WTC11 (cell line): ENCODE results near the gene CDH6. TPM values are rescaled to one million over a fixed set of nuclear protein-coding genes. Genes with fewer than 3 reads are reported as not detected.
A peak's percentile ranks its signal among the peaks of the same experiment; 100 is the strongest.

ENCODE experiments used
- ATAC-seq: fragments of 200-7000 bp; cut with Tn5 transposase; 2 replicates; pipeline ENCODE4 v1.10.0; 2021; ENCODE audit warnings: mild to moderate bottlenecking, moderate library complexity
- CTCF ChIA-PET: fragments of 300-600 bp; sonication (Branson Sonifier 250); formaldehyde crosslinking; loops from one replicate; lab custom pipeline; 2021; ENCODE audit warnings: antibody characterized with exemption; lab: Charles Lee
- POLR2A ChIA-PET: fragments of 350-600 bp; sonication (Branson Sonifier 250); formaldehyde crosslinking; loops from one replicate; lab custom pipeline; 2021; ENCODE audit warnings: antibody characterized with exemption; lab: Charles Lee
- DNase-seq: peaks from one replicate; pipeline ENCODE4 v3.0.0; 2021; ENCODE audit warnings: low spot score
- H3K27ac Mint-ChIP-seq: 2 replicates; pipeline ENCODE4 v1.8.0; 2021; ENCODE audit warnings: mixed read lengths
- H3K27me3 Mint-ChIP-seq: 2 replicates; pipeline ENCODE4 v1.8.0; 2021; ENCODE audit warnings: low read depth, mild to moderate bottlenecking, moderate library complexity, mixed read lengths
- H3K36me3 Mint-ChIP-seq: 2 replicates; pipeline ENCODE4 v1.8.0; 2021; ENCODE audit warnings: mixed read lengths
- H3K4me1 Mint-ChIP-seq: 2 replicates; pipeline ENCODE4 v1.8.0; 2022; ENCODE audit warnings: mixed read lengths
- H3K4me3 Mint-ChIP-seq: 2 replicates; pipeline ENCODE4 v1.8.0; 2021; ENCODE audit warnings: mild to moderate bottlenecking, moderate library complexity, mixed read lengths
- H3K9me3 Mint-ChIP-seq: 2 replicates; pipeline ENCODE4 v1.8.0; 2021; ENCODE audit warnings: mixed read lengths
- ARID4B ChIP-seq: sonication (generic); formaldehyde crosslinking; IDR thresholded peaks from 2 replicates; pipeline ENCODE4 v1.8.0; 2023; ENCODE audit warnings: missing genetic modification reagents, mild to moderate bottlenecking, borderline replicate concordance
- ELF4 ChIP-seq: sonication (generic); formaldehyde crosslinking; IDR thresholded peaks from 2 replicates; pipeline ENCODE4 v1.8.1; 2022; ENCODE audit warnings: low read depth, mild to moderate bottlenecking, moderate library complexity, missing genetic modification reagents
- ETV6 ChIP-seq: sonication (generic); formaldehyde crosslinking; IDR thresholded peaks from 2 replicates; pipeline ENCODE4 v1.8.1; 2022; ENCODE audit warnings: mild to moderate bottlenecking, missing genetic modification reagents
- FOXK1 ChIP-seq: sonication (generic); formaldehyde crosslinking; IDR thresholded peaks from 2 replicates; pipeline ENCODE4 v1.8.0; 2022; ENCODE audit warnings: mild to moderate bottlenecking, moderate library complexity, missing genetic modification reagents
- HMGA2 ChIP-seq: fragments of 250-450 bp; sonication (Bioruptor Pico); IDR thresholded peaks from 2 replicates; pipeline ENCODE4 v1.4.0; 2021; ENCODE audit warnings: mild to moderate bottlenecking, moderate library complexity
- IRF2 ChIP-seq: sonication (generic); formaldehyde crosslinking; IDR thresholded peaks from 2 replicates; pipeline ENCODE4 v1.8.0; 2022; ENCODE audit warnings: low read depth, missing genetic modification reagents, borderline replicate concordance
- NFATC4 ChIP-seq: fragments of 250-450 bp; sonication (Bioruptor Pico); IDR thresholded peaks from 2 replicates; pipeline ENCODE4 v1.9.0; 2021; ENCODE audit warnings: mild to moderate bottlenecking
- OVOL2 ChIP-seq: fragments of 250-450 bp; sonication (Bioruptor Pico); IDR thresholded peaks from 2 replicates; pipeline ENCODE4 v1.9.0; 2021; ENCODE audit warnings: mild to moderate bottlenecking, borderline replicate concordance
- SOX15 ChIP-seq: fragments of 250-450 bp; sonication (Bioruptor Pico); IDR thresholded peaks from 2 replicates; pipeline ENCODE4 v1.9.0; 2021; ENCODE audit warnings: mild to moderate bottlenecking
- TEAD4 ChIP-seq: sonication (generic); formaldehyde crosslinking; IDR thresholded peaks from 2 replicates; pipeline ENCODE4 v1.8.0; 2022; ENCODE audit warnings: mild to moderate bottlenecking, missing genetic modification reagents
- USF2 ChIP-seq: sonication (generic); formaldehyde crosslinking; IDR thresholded peaks from 2 replicates; pipeline ENCODE4 v1.8.1; 2023; ENCODE audit warnings: mild to moderate bottlenecking, missing genetic modification reagents, moderate library complexity
- ZNF121 ChIP-seq: sonication (generic); formaldehyde crosslinking; IDR thresholded peaks from 2 replicates; pipeline ENCODE4 v1.8.0; 2023; ENCODE audit warnings: missing genetic modification reagents
- ZNF396 ChIP-seq: fragments of 250-450 bp; sonication (Bioruptor Pico); IDR thresholded peaks from 2 replicates; pipeline ENCODE4 v1.8.0; 2021; ENCODE audit warnings: mild to moderate bottlenecking, moderate library complexity, borderline replicate concordance
- ZNF532 ChIP-seq: fragments of 250-450 bp; sonication (Bioruptor Pico); IDR thresholded peaks from 2 replicates; pipeline ENCODE4 v1.9.0; 2021; ENCODE audit warnings: mild to moderate bottlenecking, borderline replicate concordance
- ZNF671 ChIP-seq: fragments of 250-450 bp; sonication (Bioruptor Pico); IDR thresholded peaks from 2 replicates; pipeline ENCODE4 v1.8.0; 2021; ENCODE audit warnings: mild to moderate bottlenecking
- total RNA-seq: library from RNA; stranded (reverse); gene quantifications from 3 replicates; pipeline ENCODE4 v1.2.3, GENCODE V29; 2021
- TF ChIP-seq, protein P1 (sequence below): sonication (generic); formaldehyde crosslinking; IDR thresholded peaks from 2 replicates; pipeline ENCODE4 v1.8.0; 2022; ENCODE audit warnings: mild to moderate bottlenecking, missing genetic modification reagents
- TF ChIP-seq, protein P2 (sequence below): fragments of 250-450 bp; sonication (Bioruptor Pico); conservative IDR thresholded peaks from 2 replicates; pipeline ENCODE4 v1.9.0; 2021; ENCODE audit warnings: mild to moderate bottlenecking
- TF ChIP-seq, protein P3 (sequence below): fragments of 200-600 bp; IDR thresholded peaks from 2 replicates; pipeline ENCODE4 v1.8.0; 2022; ENCODE audit warnings: antibody characterized with exemption

CDH6 gene
- total RNA-seq, 1 experiment from 2014 or later = 2.6 TPM

- Mint-ChIP-seq H3K27me3 (peaks cover 12% of the 10 kb centered on the region), H3K27ac (no peak overlapping the region), H3K9me3 (no peaks in the 10 kb centered on the region), H3K36me3 (no peaks in the 10 kb centered on the region), H3K4me1 (peaks cover 1% of the 10 kb centered on the region), H3K4me3 (no peak overlapping the region)
- DNase-seq = no peak
- CTCF ChIA-PET = interaction anchor here (0.6 to 1.9 kb wide), 14 partner anchors 24 to 499 kb away, joined by 3 to 7 read pairs (median 4); no protein-coding TSS in a partner anchor
- POLR2A ChIA-PET = no interaction called here
- no peak for TF ChIP-seq FOXK1 (CRISPR knock-in tag)
- no peak for TF ChIP-seq NFATC4 (CRISPR knock-in tag)
- no peak for TF ChIP-seq ZNF396
- no peak for TF ChIP-seq HMGA2
- TF ChIP-seq USF2 (CRISPR knock-in tag) = no peak
- TF ChIP-seq TEAD4 (CRISPR knock-in tag) = no peak
- no peak for TF ChIP-seq ARID4B (CRISPR knock-in tag)
- no peak for TF ChIP-seq ZNF532 (CRISPR knock-in tag)
- TF ChIP-seq ETV6 (CRISPR knock-in tag) = no peak
- TF ChIP-seq IRF2 (CRISPR knock-in tag) = no peak
- TF ChIP-seq, protein P1, sequence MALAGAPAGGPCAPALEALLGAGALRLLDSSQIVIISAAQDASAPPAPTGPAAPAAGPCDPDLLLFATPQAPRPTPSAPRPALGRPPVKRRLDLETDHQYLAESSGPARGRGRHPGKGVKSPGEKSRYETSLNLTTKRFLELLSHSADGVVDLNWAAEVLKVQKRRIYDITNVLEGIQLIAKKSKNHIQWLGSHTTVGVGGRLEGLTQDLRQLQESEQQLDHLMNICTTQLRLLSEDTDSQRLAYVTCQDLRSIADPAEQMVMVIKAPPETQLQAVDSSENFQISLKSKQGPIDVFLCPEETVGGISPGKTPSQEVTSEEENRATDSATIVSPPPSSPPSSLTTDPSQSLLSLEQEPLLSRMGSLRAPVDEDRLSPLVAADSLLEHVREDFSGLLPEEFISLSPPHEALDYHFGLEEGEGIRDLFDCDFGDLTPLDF = no peak
- no peak for ATAC-seq
Observed at GRCh38 chr5:31187591-31187990, 5.9 kb upstream of the CDH6 start.

- Mint-ChIP-seq H3K27me3 (peaks cover 55% of the 10 kb centered on the region), H3K36me3 (no peaks in the 10 kb centered on the region), H3K9me3 (no peaks in the 10 kb centered on the region), H3K27ac (no peak overlapping the region), H3K4me3 (peak overlapping the region; percentile 73; the same call in 1 of the 2 replicates), H3K4me1 (peaks cover 31% of the 10 kb centered on the region)
- no peak for DNase-seq
- ATAC-seq = no peak
- CTCF ChIA-PET = interaction anchor here (0.5 to 2.2 kb wide), 3 partner anchors 23 to 78 kb away, joined by 3 to 11 read pairs (median 3); no protein-coding TSS in a partner anchor
- POLR2A ChIA-PET = no interaction called here
- TF ChIP-seq ELF4 (CRISPR knock-in tag) (no peak), NFATC4 (CRISPR knock-in tag) (no peak), SOX15 (CRISPR knock-in tag) (no peak), ZNF121 (CRISPR knock-in tag) (no peak), ZNF671 (no peak), HMGA2 (no peak), OVOL2 (CRISPR knock-in tag) (no peak)
- TF ChIP-seq, protein P2, sequence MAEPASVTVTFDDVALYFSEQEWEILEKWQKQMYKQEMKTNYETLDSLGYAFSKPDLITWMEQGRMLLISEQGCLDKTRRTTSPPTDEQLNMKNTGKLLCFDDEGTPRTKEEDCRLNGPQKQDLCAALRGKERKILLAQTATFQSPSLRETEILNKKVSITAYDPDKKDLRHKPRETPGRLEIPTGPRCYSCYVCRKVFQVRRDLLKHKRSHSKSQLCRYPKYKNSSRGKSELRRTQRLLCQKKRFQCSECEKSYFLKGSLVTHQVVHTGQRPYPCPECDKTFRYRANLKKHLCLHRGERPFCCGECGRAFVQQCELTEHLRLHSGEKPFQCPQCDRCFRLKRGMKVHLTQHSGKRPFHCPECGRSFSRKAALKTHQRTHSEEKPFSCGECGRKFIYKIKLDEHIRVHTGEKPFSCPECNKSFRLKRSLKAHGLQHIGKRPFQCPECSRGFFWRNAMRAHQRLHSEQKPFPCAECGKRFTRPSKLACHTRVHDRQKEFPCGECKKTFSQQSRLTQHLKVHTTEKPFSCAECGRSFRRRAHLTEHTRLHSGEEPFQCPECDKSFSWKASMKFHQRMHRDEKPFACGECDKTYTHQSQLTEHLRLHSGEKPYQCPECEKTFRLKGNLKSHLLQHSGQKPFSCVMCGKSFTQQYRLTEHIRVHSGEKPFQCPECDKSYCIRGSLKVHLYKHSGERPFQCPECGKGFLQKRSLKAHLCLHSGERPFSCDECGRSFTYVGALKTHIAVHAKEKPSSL (CRISPR knock-in tag) = no peak
- TF ChIP-seq, protein P3, sequence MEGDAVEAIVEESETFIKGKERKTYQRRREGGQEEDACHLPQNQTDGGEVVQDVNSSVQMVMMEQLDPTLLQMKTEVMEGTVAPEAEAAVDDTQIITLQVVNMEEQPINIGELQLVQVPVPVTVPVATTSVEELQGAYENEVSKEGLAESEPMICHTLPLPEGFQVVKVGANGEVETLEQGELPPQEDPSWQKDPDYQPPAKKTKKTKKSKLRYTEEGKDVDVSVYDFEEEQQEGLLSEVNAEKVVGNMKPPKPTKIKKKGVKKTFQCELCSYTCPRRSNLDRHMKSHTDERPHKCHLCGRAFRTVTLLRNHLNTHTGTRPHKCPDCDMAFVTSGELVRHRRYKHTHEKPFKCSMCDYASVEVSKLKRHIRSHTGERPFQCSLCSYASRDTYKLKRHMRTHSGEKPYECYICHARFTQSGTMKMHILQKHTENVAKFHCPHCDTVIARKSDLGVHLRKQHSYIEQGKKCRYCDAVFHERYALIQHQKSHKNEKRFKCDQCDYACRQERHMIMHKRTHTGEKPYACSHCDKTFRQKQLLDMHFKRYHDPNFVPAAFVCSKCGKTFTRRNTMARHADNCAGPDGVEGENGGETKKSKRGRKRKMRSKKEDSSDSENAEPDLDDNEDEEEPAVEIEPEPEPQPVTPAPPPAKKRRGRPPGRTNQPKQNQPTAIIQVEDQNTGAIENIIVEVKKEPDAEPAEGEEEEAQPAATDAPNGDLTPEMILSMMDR = no peak
Observed at GRCh38 chr5:31192442-31192841, 1.0 kb upstream of the CDH6 start.
